CD4-positive, CD25-positive, alpha-beta regulatory T cell (primary cell): ENCODE results near the gene ANKRD1. TPM values are rescaled to one million over a fixed set of nuclear protein-coding genes. Genes with fewer than 3 reads are reported as not detected.
"Not testable (repeated sequence)": the region's sequence is repeated elsewhere in the genome, so short reads cannot be mapped to it uniquely, and the experiment has no call there.

Experiments
- ATAC-seq, 2 donors: fragments of 150-1000 bp; cut with Tn5 transposase; one replicate each; pipeline ENCODE4 v1.10.0; 2021; ENCODE audit warnings: low read depth in 2 of 2, moderate number of reproducible peaks in 2 of 2, moderate library complexity in 1 of 2
- DNase-seq, 3 donors: peaks; one replicate each; pipeline versions ENCODE4 v3.0.0 to v3.0.0-alpha.2; 2012 to 2022; ENCODE audit warnings: mixed read lengths in 1 of 3
- H3K27ac ChIP-seq: one replicate; pipeline ENCODE4 v1.7.0; 2013; ENCODE audit warnings: mild to moderate bottlenecking, low read length; ENCODE audit not compliant: insufficient read depth, poor library complexity, severe bottlenecking
- H3K27me3 ChIP-seq: one replicate; pipeline ENCODE4 v1.7.0; 2013; ENCODE audit warnings: low read length; ENCODE audit not compliant: control insufficient read depth, insufficient read depth
- H3K36me3 ChIP-seq: one replicate; pipeline ENCODE4 v1.7.0; 2013; ENCODE audit warnings: mild to moderate bottlenecking, low read length, moderate library complexity; ENCODE audit not compliant: control insufficient read depth, insufficient read depth
- H3K4me1 ChIP-seq: 2 replicates; pipeline ENCODE4 v1.7.0; 2013; ENCODE audit warnings: mild to moderate bottlenecking, low read length; ENCODE audit not compliant: insufficient read depth, control insufficient read depth, poor library complexity, severe bottlenecking
- H3K4me3 ChIP-seq: one replicate; pipeline ENCODE4 v1.7.0; 2013; ENCODE audit warnings: low read depth, mild to moderate bottlenecking, low read length, moderate library complexity
- H3K9me3 ChIP-seq, 2 experiments: 1 replicate in 1 of 2; 2 replicates in 1 of 2; pipeline ENCODE4 v1.7.0; 2013; ENCODE audit warnings: low read length in 2 of 2, mild to moderate bottlenecking in 1 of 2, moderate library complexity in 1 of 2; ENCODE audit not compliant: control insufficient read depth in 2 of 2
- H3K27ac Mint-ChIP-seq, 3 donors: one replicate each; pipeline ENCODE4 v1.8.0; 2020 to 2022; ENCODE audit warnings: mild to moderate bottlenecking in 3 of 3, mixed read lengths in 3 of 3, moderate library complexity in 2 of 3
- H3K27me3 Mint-ChIP-seq: one replicate; pipeline ENCODE4 v1.8.0; 2022; ENCODE audit warnings: mild to moderate bottlenecking, mixed read lengths
- H3K36me3 Mint-ChIP-seq: one replicate; pipeline ENCODE4 v1.8.0; 2020; ENCODE audit warnings: mixed read lengths
- H3K4me1 Mint-ChIP-seq, 4 donors: one replicate each; pipeline ENCODE4 v1.8.0; 2020 to 2022; ENCODE audit warnings: mixed read lengths in 4 of 4, mild to moderate bottlenecking in 1 of 4
- H3K4me3 Mint-ChIP-seq, 4 donors: one replicate each; pipeline ENCODE4 v1.8.0; 2020 to 2022; ENCODE audit warnings: mild to moderate bottlenecking in 4 of 4, mixed read lengths in 4 of 4, moderate library complexity in 3 of 4
- H3K9me3 Mint-ChIP-seq, 7 donors: one replicate each; pipeline ENCODE4 v1.8.0; 2020 to 2022; ENCODE audit warnings: mixed read lengths in 7 of 7, mild to moderate bottlenecking in 3 of 7, moderate library complexity in 2 of 7
- polyA plus RNA-seq, 4 donors: library from polyadenylated mRNA; unstranded; fragments of 300-500 nt; fragmentation: Illumina TruSeq; gene quantifications; one replicate each; pipeline ENCODE4 v1.2.3, GENCODE V29; 2021
- total RNA-seq: library from RNA; stranded (reverse); gene quantifications from one replicate; pipeline ENCODE4 v1.2.3, GENCODE V29; 2022

The ANKRD1 gene
- total and polyA plus RNA-seq, 5 donors from 2014 or later, result not detected

GRCh38 chr10:90893190-90893589, 27.7 kb downstream of the ANKRD1 start:
- Histone ChIP-seq H3K9me3 (no peaks in the 10 kb centered on the region), H3K27ac (no peak overlapping the region), H3K4me3 (no peak overlapping the region), H3K36me3 (peaks cover 70% of the 10 kb centered on the region), H3K27me3 (no peaks in the 10 kb centered on the region), H3K4me1 (no peaks in the 10 kb centered on the region)
- Mint-ChIP-seq H3K27ac (peak overlapping the region in 1 of 3 donors; percentile 20), H3K9me3 (no peaks in the 10 kb centered on the region), H3K36me3 (peaks cover 58% of the 10 kb centered on the region), H3K4me1 (peaks cover 22 to 44% (median 37%) of the 10 kb centered on the region in 4 donors), H3K27me3 (no peaks in the 10 kb centered on the region), H3K4me3 (no peak overlapping the region)
- DNase-seq (no peak), ATAC-seq (no peak)

GRCh38 chr10:90890347-90890746, 30.5 kb downstream of the ANKRD1 start:
- Mint-ChIP-seq H3K36me3 (peaks cover 65% of the 10 kb centered on the region), H3K9me3 (no peaks in the 10 kb centered on the region), H3K4me3 (no peak overlapping the region), H3K4me1 (peaks cover 14 to 33% (median 23%) of the 10 kb centered on the region in 4 donors), H3K27me3 (no peaks in the 10 kb centered on the region), H3K27ac (no peak overlapping the region)
- DNase-seq (no peak), ATAC-seq (no peak)
- no peaks in the 10 kb centered on the region for H3K9me3 ChIP-seq
- H3K36me3 ChIP-seq, result peaks cover 81% of the 10 kb centered on the region
- H3K4me1 ChIP-seq, result no peaks in the 10 kb centered on the region
- H3K27ac ChIP-seq, result no peak overlapping the region
- no peak overlapping the region for H3K4me3 ChIP-seq
- no peaks in the 10 kb centered on the region for H3K27me3 ChIP-seq

GRCh38 chr10:90889636-90890035, 31.3 kb downstream of the ANKRD1 start:
- Histone ChIP-seq H3K4me1 (no peaks in the 10 kb centered on the region), H3K4me3 (no peak overlapping the region), H3K27me3 (no peaks in the 10 kb centered on the region), H3K9me3 (no peaks in the 10 kb centered on the region), H3K27ac (no peak overlapping the region), H3K36me3 (peaks cover 84% of the 10 kb centered on the region)
- H3K27me3 Mint-ChIP-seq, result no peaks in the 10 kb centered on the region
- peaks cover 14 to 33% (median 24%) of the 10 kb centered on the region in 4 donors for H3K4me1 Mint-ChIP-seq
- ATAC-seq (no peak), DNase-seq (no peak)
- H3K4me3 Mint-ChIP-seq, result no peak overlapping the region
- peaks cover 63% of the 10 kb centered on the region for H3K36me3 Mint-ChIP-seq
- no peak overlapping the region for H3K27ac Mint-ChIP-seq
- H3K9me3 Mint-ChIP-seq, result no peaks in the 10 kb centered on the region

GRCh38 chr10:90888387-90888786, 32.5 kb downstream of the ANKRD1 start:
- Mint-ChIP-seq H3K27ac (no peak overlapping the region), H3K36me3 (peaks cover 58% of the 10 kb centered on the region), H3K27me3 (no peaks in the 10 kb centered on the region), H3K4me3 (peak overlapping the region in 1 of 4 donors; percentile 17), H3K9me3 (no peaks in the 10 kb centered on the region), H3K4me1 (peaks cover 16 to 35% (median 20%) of the 10 kb centered on the region in 4 donors)
- H3K27me3 ChIP-seq, result no peaks in the 10 kb centered on the region
- no peak overlapping the region for H3K27ac ChIP-seq
- no peaks in the 10 kb centered on the region for H3K4me1 ChIP-seq
- H3K9me3 ChIP-seq, result no peaks in the 10 kb centered on the region
- peaks cover 79% of the 10 kb centered on the region for H3K36me3 ChIP-seq
- ATAC-seq, result no peak
- H3K4me3 ChIP-seq, result no peak overlapping the region
- no peak for DNase-seq

GRCh38 chr10:90887555-90887954, 33.3 kb downstream of the ANKRD1 start:
- Mint-ChIP-seq H3K9me3 (no peaks in the 10 kb centered on the region), H3K4me3 (no peak overlapping the region), H3K4me1 (peaks cover 15 to 37% (median 16%) of the 10 kb centered on the region in 4 donors), H3K27ac (no peak overlapping the region), H3K36me3 (peaks cover 55% of the 10 kb centered on the region), H3K27me3 (no peaks in the 10 kb centered on the region)
- Histone ChIP-seq H3K27ac (no peak overlapping the region), H3K4me1 (no peaks in the 10 kb centered on the region), H3K27me3 (no peaks in the 10 kb centered on the region), H3K4me3 (no peak overlapping the region), H3K9me3 (no peaks in the 10 kb centered on the region), H3K36me3 (peaks cover 76% of the 10 kb centered on the region)
- ATAC-seq (no peak), DNase-seq (no peak)

GRCh38 chr10:90885176-90885575, 35.7 kb downstream of the ANKRD1 start:
- Histone ChIP-seq H3K9me3 (no peaks in the 10 kb centered on the region), H3K4me3 (no peak overlapping the region), H3K4me1 (no peaks in the 10 kb centered on the region), H3K36me3 (peaks cover 66% of the 10 kb centered on the region), H3K27ac (no peak overlapping the region), H3K27me3 (no peaks in the 10 kb centered on the region)
- Mint-ChIP-seq H3K27ac (no peak overlapping the region), H3K27me3 (no peaks in the 10 kb centered on the region), H3K36me3 (peaks cover 44% of the 10 kb centered on the region), H3K4me3 (no peak overlapping the region), H3K9me3 (no peaks in the 10 kb centered on the region), H3K4me1 (peaks cover 4 to 33% (median 6%) of the 10 kb centered on the region in 4 donors)
- ATAC-seq, result no peak
- DNase-seq, result no peak

GRCh38 chr10:90884431-90884830, 36.5 kb downstream of the ANKRD1 start:
- Histone ChIP-seq H3K36me3 (peaks cover 62% of the 10 kb centered on the region), H3K9me3 (no peaks in the 10 kb centered on the region), H3K27ac (no peak overlapping the region), H3K27me3 (no peaks in the 10 kb centered on the region), H3K4me1 (no peaks in the 10 kb centered on the region), H3K4me3 (no peak overlapping the region)
- ATAC-seq (no peak), DNase-seq (no peak)
- no peaks in the 10 kb centered on the region for H3K9me3 Mint-ChIP-seq
- H3K4me3 Mint-ChIP-seq, result no peak overlapping the region
- peaks cover 2 to 37% (median 9%) of the 10 kb centered on the region in 4 donors for H3K4me1 Mint-ChIP-seq
- peaks cover 40% of the 10 kb centered on the region for H3K36me3 Mint-ChIP-seq
- H3K27me3 Mint-ChIP-seq, result no peaks in the 10 kb centered on the region
- H3K27ac Mint-ChIP-seq, result peak overlapping the region in 1 of 3 donors; percentile 15

- Mint-ChIP-seq H3K4me1 (peaks cover 4 to 27% (median 13%) of the 10 kb centered on the region in 4 donors), H3K36me3 (peaks cover 29% of the 10 kb centered on the region)
- H3K9me3 Mint-ChIP-seq, H3K4me3 Mint-ChIP-seq, H3K4me3 ChIP-seq, H3K9me3 ChIP-seq, H3K27ac Mint-ChIP-seq, H3K4me1 ChIP-seq, H3K27me3 Mint-ChIP-seq, H3K27me3 ChIP-seq, H3K27ac ChIP-seq: not testable (repeated sequence)
- ATAC-seq, result peak; percentile 45 to 56
- DNase-seq, result peak in 2 of 3 donors; percentile 53 to 68
- peaks cover 58% of the 10 kb centered on the region for H3K36me3 ChIP-seq
These were observed 40.7 kb downstream of the ANKRD1 start for GRCh38 chr10:90880059-90880719.
